Panc1 (cell line): ENCODE data around the gene KCTD1. TPM values are rescaled to one million over a fixed set of nuclear protein-coding genes. Genes with fewer than 3 reads are reported as not detected.

Source experiments
- ATAC-seq: fragments of 200-7000 bp; cut with Tn5 transposase; 2 replicates; pipeline ENCODE4 v1.9.1; 2020; ENCODE audit warnings: mild to moderate bottlenecking, moderate library complexity
- BruUV-seq: library from RNA; stranded (reverse); fragments of 400-500 nt; replicated peaks from 2 replicates; lab custom pipeline; 2021; lab: Mats Ljungman, UMichigan
- CTCF ChIA-PET: fragments of 300-600 bp; sonication (Branson Sonifier 250); formaldehyde crosslinking; loops from one replicate; lab custom pipeline; 2022; ENCODE audit warnings: antibody characterized with exemption; lab: Charles Lee
- POLR2A ChIA-PET: fragments of 300-600 bp; sonication (Branson Sonifier 250); formaldehyde crosslinking; loops from one replicate; lab custom pipeline; 2022; ENCODE audit warnings: antibody characterized with exemption; lab: Charles Lee
- DNase-seq: peaks from one replicate; pipeline ENCODE4 v3.0.0-alpha.2; 2010; ENCODE audit warnings: low read depth, low spot score
- H3K27ac ChIP-seq: 2 replicates; pipeline ENCODE4 v1.5.1; 2011; ENCODE audit warnings: mild to moderate bottlenecking, low read length, inconsistent platforms
- H3K27me3 ChIP-seq: fragments of 200-500 bp; sonication (Bioruptor generic); 2 replicates; pipeline ENCODE4 v1.6.0; 2014; ENCODE audit warnings: low read length, inconsistent platforms; ENCODE audit not compliant: control insufficient read depth, insufficient read depth
- H3K36me3 ChIP-seq: fragments of 200-500 bp; sonication (Bioruptor generic); 2 replicates; pipeline ENCODE4 v1.5.1; 2014; ENCODE audit warnings: inconsistent platforms, mild to moderate bottlenecking, low read length, moderate library complexity; ENCODE audit not compliant: control insufficient read depth, insufficient read depth
- H3K4me1 ChIP-seq: 2 replicates; pipeline ENCODE4 v1.5.1; 2011; ENCODE audit warnings: inconsistent platforms, mild to moderate bottlenecking, low read length, moderate library complexity; ENCODE audit not compliant: control insufficient read depth, insufficient read depth
- H3K4me3 ChIP-seq, 2 experiments: 2 replicates each; pipeline ENCODE4 v1.5.1; 2011 to 2012; ENCODE audit warnings: low read depth in 2 of 2, low read length in 2 of 2, mild to moderate bottlenecking in 2 of 2, inconsistent platforms in 1 of 2, moderate library complexity in 1 of 2
- H3K9me3 ChIP-seq: fragments of 200-500 bp; sonication (Bioruptor generic); 2 replicates; pipeline ENCODE4 v1.5.1; 2014; ENCODE audit warnings: low read depth, mild to moderate bottlenecking, inconsistent platforms, low read length, moderate library complexity; ENCODE audit not compliant: control insufficient read depth, insufficient read depth
- POLR2AphosphoS5 ChIP-seq: IDR thresholded peaks from 2 replicates; pipeline ENCODE4 v1.6.1; 2012; ENCODE audit warnings: mild to moderate bottlenecking, low read depth, low read length, moderate library complexity
- SIN3A ChIP-seq: IDR thresholded peaks from 2 replicates; pipeline ENCODE4 v1.6.1; 2012; ENCODE audit warnings: low read depth, mild to moderate bottlenecking, low read length, moderate library complexity, borderline replicate concordance; ENCODE audit not compliant: insufficient read depth
- TCF7L2 ChIP-seq: IDR thresholded peaks from 2 replicates; pipeline ENCODE4 v1.6.1; 2011; ENCODE audit warnings: mild to moderate bottlenecking, low read depth, low read length, inconsistent platforms
- in situ Hi-C: cut with HindIII; loops from 2 replicates; pipeline ENCODE4 v1.10.0; 2016; ENCODE audit warnings: low sequenced_read_pairs, low pct_unique_long_range_greater_than_20kb
- intact Hi-C: fragments of 100-400 bp; cut with micrococcal nuclease; formaldehyde crosslinking; loops from one replicate; pipeline ENCODE4 v1.10.0; 2022; ENCODE audit not compliant: unreplicated experiment
- total RNA-seq: library from RNA; stranded (reverse); gene quantifications from one replicate; pipeline ENCODE4 v1.2.1, GENCODE V29; 2021; ENCODE audit not compliant: unreplicated experiment
- TF ChIP-seq, protein P1 (sequence below): fragments of 450-650 bp; IDR thresholded peaks from 2 replicates; pipeline ENCODE4 v1.5.1; 2017; ENCODE audit warnings: mild to moderate bottlenecking
- TF ChIP-seq, protein P2 (sequence below), 2 experiments: IDR thresholded peaks; 2 replicates each; pipeline ENCODE4 v1.6.1; 2011 to 2012; ENCODE audit warnings: low read depth in 2 of 2, control low read depth in 1 of 2, low read length in 1 of 2, mild to moderate bottlenecking in 1 of 2, moderate library complexity in 1 of 2; ENCODE audit not compliant: insufficient read depth in 1 of 2

KCTD1 gene
- total RNA-seq, 1 experiment from 2014 or later, result 34.4 TPM

DNA sequence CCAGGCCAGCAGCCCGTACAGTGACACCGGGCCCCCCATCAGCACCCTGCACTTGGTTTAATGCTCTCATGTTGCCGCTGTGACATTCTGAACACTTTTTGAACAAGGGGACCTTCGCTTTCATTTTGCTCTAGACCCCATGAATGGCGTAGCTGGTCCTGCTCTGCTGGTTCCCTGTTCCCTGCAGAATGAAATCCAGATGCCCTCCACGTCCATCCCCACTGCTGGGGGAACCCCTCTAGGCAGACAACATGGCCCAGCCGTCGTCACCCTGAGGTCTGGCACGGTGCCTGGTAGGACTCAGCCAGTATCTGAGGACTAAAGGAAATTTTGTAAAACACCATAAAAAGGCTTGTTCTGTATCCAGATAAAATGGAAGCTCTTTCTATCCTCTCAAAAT, 128.6 kb downstream of the KCTD1 start:
- intact Hi-C loops (no loop called here), in situ Hi-C loops (no loop called here)
- Histone ChIP-seq H3K4me3 (no peak overlapping the region), H3K27me3 (no peaks in the 10 kb centered on the region), H3K9me3 (no peaks in the 10 kb centered on the region), H3K27ac (no peak overlapping the region), H3K4me1 (no peaks in the 10 kb centered on the region), H3K36me3 (no peaks in the 10 kb centered on the region)
- POLR2A ChIA-PET, result no interaction called here
- CTCF ChIA-PET, result no interaction called here
- DNase-seq, result no peak
- no TSS peak for BruUV-seq
- no peak for ATAC-seq
- TF ChIP-seq, protein P1, sequence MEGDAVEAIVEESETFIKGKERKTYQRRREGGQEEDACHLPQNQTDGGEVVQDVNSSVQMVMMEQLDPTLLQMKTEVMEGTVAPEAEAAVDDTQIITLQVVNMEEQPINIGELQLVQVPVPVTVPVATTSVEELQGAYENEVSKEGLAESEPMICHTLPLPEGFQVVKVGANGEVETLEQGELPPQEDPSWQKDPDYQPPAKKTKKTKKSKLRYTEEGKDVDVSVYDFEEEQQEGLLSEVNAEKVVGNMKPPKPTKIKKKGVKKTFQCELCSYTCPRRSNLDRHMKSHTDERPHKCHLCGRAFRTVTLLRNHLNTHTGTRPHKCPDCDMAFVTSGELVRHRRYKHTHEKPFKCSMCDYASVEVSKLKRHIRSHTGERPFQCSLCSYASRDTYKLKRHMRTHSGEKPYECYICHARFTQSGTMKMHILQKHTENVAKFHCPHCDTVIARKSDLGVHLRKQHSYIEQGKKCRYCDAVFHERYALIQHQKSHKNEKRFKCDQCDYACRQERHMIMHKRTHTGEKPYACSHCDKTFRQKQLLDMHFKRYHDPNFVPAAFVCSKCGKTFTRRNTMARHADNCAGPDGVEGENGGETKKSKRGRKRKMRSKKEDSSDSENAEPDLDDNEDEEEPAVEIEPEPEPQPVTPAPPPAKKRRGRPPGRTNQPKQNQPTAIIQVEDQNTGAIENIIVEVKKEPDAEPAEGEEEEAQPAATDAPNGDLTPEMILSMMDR, result no peak
- no peak for TF ChIP-seq TCF7L2
- TF ChIP-seq SIN3A, result no peak
- TF ChIP-seq POLR2AphosphoS5, result no peak
- TF ChIP-seq, protein P2, sequence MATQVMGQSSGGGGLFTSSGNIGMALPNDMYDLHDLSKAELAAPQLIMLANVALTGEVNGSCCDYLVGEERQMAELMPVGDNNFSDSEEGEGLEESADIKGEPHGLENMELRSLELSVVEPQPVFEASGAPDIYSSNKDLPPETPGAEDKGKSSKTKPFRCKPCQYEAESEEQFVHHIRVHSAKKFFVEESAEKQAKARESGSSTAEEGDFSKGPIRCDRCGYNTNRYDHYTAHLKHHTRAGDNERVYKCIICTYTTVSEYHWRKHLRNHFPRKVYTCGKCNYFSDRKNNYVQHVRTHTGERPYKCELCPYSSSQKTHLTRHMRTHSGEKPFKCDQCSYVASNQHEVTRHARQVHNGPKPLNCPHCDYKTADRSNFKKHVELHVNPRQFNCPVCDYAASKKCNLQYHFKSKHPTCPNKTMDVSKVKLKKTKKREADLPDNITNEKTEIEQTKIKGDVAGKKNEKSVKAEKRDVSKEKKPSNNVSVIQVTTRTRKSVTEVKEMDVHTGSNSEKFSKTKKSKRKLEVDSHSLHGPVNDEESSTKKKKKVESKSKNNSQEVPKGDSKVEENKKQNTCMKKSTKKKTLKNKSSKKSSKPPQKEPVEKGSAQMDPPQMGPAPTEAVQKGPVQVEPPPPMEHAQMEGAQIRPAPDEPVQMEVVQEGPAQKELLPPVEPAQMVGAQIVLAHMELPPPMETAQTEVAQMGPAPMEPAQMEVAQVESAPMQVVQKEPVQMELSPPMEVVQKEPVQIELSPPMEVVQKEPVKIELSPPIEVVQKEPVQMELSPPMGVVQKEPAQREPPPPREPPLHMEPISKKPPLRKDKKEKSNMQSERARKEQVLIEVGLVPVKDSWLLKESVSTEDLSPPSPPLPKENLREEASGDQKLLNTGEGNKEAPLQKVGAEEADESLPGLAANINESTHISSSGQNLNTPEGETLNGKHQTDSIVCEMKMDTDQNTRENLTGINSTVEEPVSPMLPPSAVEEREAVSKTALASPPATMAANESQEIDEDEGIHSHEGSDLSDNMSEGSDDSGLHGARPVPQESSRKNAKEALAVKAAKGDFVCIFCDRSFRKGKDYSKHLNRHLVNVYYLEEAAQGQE (IDR thresholded peaks at IDR 0.05; ENCODE audit: insufficient read depth in 1 of 2, low read depth in 2 of 2, low read length in 1 of 2), result no peak

DNA sequence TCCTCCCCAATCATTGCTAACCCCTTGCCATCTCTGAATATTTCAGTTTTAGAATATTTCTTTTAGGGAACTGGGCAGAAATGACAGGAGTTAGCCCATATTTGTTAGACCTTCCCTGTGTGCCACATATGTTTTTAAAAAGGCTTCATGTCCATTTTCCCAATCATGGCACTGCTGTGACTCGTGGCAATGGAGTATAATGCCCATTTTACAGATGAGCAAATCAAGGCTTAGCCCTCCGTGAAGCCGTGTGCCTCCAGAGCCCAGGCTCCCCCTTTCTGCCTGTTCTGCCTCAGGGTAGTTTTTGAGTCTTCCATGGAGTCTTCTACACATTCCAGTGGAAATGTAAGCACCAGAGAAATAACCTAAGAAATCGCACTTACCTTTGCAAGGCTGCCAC, 130.1 kb downstream of the KCTD1 start:
- no peak overlapping the region for H3K4me3 ChIP-seq
- intact Hi-C loops, result no loop called here
- ChIA-PET CTCF (no interaction called here), POLR2A (no interaction called here)
- H3K4me1 ChIP-seq, result no peaks in the 10 kb centered on the region
- TF ChIP-seq, protein P1, result no peak
- TF ChIP-seq SIN3A (no peak), POLR2AphosphoS5 (no peak), TCF7L2 (no peak)
- TF ChIP-seq, protein P2 (IDR thresholded peaks at IDR 0.05; ENCODE audit: insufficient read depth in 1 of 2, low read depth in 2 of 2, low read length in 1 of 2), result no peak
- H3K27ac ChIP-seq, result no peak overlapping the region
- in situ Hi-C loops, result no loop called here
- no peak for ATAC-seq
- H3K27me3 ChIP-seq, result no peaks in the 10 kb centered on the region
- no peaks in the 10 kb centered on the region for H3K9me3 ChIP-seq
- no peaks in the 10 kb centered on the region for H3K36me3 ChIP-seq
- BruUV-seq, result no TSS peak
- DNase-seq, result no peak
